Fibroblast of peridontal ligament (primary cell): ENCODE measurements around the gene TMEM260.
"Not testable (repeated sequence)": the region's sequence is repeated elsewhere in the genome, so short reads cannot be mapped to it uniquely, and the experiment has no call there.

Experiments
- DNase-seq: peaks from one replicate; pipeline ENCODE4 v3.0.0-alpha.2; 2010; ENCODE audit errors: extremely low read depth

TMEM260 gene

DNA sequence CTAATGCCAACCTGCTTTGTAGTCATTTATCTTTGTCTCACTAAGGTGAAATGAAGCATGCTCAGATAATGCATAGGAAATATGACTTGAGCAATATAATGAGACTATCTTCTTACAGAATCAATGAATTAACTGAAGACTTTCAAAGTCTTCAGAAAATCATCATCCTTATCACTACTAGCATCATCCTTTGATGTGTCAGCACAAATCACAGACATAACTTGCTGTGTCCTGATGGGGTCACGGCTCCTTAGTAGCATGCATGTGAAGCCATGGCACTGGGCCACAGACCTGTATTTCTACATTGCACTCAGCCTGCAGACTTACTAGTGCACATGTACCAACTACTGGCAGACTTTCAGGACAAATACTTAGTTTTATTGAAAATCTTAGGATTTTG, 18.9 kb downstream of the TMEM260 start:
- no peak for DNase-seq

DNA sequence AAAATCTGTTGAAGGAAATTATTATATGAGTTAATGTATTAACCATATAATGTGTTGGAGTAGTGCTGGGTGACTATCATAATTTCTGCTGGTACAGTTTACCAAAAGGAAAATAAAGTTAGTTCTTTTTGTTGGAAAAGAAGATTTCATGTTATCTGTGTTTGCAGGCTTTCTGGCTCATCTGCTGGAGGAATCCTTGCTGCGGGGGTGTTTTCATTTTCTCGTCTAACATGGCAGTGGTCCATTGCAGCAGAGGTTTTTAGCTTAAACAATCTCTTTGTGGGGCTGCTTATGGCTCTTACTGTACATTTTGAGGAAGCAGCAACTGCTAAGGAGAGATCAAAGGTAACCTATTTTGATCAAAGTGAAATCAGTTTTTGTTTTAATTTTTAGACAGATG, 24.1 kb downstream of the TMEM260 start:
- no peak for DNase-seq

DNA sequence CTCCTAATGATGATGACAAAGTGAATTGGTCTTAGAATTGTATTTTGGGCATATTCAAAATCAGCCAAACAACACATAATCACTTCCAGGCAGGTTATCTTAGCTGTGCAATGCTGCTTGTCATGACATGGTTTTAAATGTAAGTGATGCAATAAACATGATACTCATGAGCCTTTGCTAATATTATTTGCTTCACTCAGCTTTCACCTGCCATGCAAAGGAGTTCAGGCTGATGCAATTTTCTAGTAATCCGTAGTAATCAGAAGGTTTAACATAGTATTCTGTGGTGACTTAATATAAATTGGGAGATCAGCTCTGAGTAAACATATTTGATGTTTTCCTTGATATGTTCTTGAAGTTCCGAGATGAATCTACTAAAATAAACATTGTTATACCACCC, 29.1 kb downstream of the TMEM260 start:
- peak; percentile 27 for DNase-seq

DNA sequence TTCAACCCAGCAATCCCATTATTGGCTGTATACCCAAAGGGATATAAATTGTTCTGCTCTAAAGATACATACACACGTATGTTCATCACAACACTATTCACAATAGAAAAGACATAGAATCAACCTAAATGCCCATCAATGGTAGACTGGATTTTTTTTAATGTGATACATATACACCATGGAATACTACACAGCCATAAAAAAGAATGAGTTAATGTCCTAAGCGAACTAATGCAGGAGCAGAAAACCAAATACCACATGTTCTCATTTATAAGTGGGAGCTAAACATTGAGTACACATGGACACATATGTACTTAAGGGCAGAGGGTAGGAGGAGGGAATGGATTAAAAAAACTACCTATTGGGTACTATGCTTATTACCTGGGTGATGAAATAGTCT, 32.1 kb downstream of the TMEM260 start:
- DNase-seq: not testable (repeated sequence)

DNA sequence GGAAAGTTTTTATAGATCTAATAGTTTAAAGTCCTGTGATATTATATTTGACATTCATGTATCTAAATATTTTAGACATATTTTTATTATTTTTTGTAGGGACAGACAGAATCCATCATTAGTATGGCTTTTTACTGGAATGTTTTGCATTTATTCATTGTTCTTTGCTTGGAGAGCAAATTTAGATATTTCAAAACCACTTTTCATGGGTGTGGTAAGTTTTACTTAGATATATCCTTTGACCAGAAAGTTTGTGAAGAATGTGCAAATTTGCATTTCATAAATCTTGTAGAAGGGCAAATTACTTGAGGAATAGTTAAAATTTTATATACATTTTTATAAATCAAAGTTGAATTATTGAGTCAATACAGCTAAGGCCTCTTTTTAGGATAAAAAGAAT, 37.5 kb downstream of the TMEM260 start:
- DNase-seq: no peak

DNA sequence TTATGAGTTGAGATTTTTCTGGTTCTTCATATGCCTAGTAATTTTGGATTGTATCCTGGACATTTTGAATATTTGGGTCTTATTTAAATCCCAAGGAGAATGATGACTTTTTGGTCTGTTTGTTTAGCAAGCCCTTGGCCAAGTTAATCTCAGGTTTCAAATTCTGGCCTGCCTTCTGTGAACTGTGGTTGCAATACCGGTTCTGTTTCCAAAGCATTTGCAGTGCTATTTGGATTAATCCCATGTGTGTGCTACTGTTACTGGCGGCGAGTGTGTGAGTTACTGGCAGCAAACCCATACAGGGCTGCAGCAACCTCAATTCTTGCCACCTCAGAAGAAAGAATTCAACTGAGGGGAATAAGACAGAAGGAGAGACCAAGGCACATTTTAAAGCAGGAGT, 51.1 kb downstream of the TMEM260 start:
- peak; percentile 89 for DNase-seq

DNA sequence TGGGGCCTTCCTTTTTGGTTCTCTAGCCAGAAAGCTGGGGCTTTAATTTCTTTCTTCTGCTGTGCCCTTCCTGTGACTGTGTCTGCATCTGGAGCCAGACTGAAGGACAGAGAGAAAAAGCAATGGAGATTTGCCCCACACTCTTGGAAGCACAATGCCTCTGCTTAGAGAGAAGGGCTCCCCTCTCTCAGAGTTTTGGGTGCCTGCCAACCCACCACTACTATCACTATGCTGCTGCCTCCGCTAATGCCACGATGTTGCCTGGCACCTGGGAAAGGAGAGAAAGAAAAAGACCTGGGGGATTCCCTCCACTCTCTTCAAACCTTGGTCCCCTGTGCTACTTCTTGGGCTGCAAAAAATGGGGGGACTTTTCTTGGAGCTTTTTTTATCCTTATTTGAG, 52.6 kb downstream of the TMEM260 start:
- DNase-seq: no peak

DNA sequence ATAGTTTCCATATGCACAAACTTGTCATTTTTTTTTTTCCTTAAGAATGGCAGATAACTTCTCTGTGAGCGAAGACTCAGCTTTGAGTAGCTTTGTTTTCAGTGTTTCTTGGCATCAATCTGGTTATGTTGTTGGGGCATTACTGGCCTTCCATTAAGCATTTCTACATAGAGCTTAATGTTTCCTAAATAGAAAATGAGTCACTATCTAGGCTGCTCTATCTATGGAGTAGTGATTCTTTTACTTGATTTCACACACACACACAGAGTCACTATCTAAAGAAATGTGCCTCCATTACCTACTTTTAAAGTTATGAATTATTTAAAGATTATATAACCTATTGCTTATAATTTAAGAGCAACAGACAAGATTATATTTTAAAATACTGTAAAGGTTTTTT, 53.9 kb downstream of the TMEM260 start:
- peak; percentile 3 for DNase-seq

DNA sequence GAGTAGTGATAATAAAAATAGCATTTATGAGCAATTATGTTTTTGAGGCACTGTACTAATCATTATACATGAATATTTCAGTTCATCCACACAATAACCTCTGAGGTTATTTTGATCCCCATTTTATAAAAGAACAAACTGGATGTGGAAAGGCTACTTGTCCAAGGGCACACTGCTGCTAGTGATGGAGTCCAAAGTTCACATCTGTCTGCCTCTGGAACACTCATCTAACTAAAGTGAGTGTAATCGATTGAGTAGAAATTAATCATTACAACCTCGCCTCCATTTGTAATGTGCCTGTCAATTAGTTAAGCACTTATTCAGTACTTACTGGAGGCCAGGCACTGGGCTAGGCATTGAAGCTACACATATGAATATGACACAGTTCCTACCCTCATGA, 55.4 kb downstream of the TMEM260 start:
- DNase-seq: no peak

DNA sequence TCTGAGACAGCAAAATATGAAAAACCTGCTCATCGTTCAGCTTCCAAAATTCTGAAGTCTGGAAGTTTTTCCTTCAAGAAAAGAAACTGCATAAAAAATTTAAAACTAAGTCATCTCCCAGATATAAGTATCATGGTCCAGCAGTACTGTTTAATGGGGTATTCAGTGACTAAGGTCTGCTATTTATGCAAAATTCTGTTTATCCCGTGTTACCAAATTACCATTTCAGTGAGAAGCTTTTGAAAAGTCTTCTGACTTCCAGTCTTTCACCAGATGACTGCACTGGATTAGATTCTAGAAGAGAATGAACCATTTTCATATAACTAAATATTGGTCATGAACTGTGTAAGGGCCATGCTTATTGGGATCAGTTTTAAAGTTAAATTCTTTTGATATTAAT, 67.9 kb downstream of the TMEM260 start:
- DNase-seq: no peak

DNA sequence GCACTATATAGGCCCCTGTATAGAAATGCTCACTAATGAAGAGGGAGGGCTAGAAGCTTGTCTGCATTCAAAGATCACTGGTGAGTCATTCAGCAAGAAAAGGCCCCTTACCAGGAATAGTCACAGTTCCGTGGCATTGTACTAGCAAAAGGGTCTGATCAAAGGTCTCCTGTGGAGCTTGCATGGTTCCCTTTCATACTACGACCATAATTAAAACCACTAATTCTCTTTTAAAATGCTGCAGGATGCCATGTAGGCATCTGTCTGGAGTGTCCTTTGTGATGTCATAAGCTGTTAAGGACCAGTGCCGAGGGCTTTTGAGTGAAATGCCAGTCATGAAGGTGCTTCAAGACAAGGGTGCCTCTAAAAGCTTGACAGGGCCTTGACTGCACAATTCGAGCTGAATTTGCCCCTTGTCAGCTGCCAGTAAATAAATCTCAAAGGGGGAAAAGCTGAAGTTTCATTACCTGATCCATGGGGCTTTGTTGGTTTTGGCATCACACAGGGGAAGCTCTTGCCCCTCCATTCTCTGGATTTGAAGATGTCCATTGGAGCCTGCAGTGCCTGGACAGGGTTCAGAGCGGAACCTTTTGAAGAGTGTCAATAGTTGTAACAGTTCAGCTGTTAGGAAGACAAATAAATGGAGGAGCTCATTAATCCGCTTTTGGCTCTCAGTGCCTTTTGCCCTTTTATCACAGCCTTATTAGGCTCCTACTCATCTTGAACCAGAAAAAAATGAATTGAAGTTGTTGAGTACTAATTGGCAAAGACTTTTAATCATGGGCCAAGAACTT, 69.1 kb downstream of the TMEM260 start:
- DNase-seq: no peak

DNA sequence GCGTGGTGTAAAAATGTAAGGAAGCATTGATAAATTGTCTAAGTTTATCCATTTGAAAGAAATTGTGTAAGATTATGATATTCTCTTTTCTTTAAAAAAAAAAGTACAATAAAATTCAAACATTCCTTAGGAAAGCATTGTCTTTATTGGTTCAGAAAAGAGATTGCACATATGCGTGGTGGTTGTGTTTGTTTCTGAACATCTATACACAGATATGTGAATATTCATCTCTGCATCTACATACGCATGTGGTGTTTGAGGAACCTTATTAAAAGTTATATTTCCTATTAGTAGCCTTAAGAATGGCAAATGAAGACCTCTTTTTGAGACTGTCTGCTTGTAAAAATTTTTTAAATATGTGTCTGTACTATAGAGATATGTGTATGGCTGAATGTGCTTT, 69.8 kb downstream of the TMEM260 start:
- no peak for DNase-seq

DNA sequence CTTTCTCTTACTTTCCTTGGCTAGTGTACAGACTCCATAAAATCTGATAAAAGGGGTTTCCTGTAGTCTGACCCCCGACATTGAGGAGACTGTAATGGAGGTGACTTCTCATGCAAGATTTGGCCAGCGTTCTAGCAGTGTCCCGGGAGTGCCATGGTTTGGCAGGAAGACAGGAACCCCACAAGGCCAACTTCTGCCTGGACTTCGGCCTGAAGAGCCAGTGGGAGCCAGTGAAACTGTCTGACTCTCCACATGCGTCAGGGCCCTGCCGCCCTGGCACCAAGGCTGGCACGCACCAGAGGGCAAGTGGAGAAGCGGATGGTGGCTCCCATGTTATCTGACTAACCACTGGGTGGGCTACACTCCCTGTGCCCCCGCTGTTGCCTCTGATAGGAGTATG, 70.5 kb downstream of the TMEM260 start:
- no peak for DNase-seq

DNA sequence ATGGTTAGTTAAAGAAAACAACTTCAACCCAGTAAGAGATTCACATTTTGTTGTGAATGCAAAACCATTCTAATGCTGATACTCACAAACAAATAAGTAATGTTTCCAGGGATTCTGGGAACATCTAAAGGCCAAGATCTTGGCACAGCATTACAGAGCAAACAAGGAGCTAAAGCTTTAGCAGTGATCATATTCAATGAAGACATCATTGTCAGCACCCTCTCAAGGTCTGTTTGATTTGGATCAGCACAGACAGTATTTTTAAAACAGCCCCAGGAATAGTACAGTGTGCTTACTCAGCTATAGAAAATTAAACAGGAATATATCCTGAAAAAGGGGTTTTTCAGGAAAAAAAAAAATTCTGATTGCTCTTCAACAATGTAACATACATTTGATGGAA, 71.4 kb downstream of the TMEM260 start:
- DNase-seq: no peak

DNA sequence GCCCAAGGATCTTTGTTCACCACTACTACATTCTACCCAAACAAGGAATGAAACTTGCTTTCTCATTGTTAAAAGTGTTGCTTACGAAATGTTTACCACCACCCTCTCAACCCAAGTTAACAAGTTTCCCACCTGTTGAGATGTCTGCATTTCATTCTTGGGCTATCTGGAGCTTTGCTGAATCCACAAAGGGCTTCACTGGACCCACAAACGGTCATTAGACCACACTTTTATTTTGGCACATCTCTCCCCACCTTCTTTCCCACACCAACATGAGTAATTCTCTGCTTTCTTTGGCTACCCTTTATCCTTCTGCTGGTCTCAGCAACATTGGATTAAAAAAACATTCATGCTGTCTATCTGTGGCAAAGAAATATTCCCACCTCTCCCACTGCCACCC, 78.0 kb downstream of the TMEM260 start:
- no peak for DNase-seq

DNA sequence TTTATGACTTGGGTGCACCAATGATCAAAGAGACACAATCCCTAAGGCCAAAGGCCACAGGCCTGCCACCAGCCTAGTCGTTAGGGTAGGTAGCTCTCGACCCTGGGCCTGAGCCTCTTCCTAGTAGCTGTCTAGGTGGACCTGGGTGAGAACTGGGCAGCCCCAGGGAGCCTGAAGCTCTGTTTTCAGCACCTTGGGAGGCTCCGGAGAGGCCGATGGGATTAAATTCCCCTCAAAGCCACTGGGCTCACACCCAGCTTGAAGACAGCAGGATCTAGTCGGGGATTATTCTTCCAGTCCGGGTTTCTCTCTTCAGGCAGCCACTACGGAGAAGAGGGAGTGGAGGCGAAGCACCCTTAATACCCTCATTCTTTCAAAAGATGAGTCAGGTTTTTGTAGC, 79.8 kb downstream of the TMEM260 start:
- no peak for DNase-seq

DNA sequence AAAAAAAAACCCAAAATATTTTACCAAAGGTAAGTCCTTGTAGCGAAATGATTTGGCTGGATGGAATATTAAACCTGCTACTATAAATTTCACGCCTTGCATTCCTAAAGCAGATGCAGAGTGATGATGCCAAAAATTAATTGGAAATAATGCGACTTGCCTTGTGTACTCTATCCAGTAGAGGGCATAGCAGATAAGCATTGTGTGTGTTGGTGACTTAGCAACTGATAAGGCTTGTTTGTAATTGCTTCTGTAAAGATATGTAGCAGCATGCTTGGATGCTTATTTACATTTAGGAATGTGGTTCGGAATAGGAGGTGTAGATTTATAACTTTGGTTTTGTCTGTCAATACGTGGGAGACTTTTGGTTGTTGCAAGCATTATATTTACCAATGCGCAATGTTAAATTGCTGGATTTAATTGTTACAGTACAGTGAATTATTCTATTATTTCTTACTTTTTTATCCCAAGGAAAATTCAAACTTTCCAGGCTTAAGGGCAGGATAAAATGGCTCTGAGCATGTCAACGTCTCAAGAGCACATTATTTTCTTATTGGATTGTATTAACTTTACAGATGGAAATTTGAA, 80.5 kb downstream of the TMEM260 start:
- peak; percentile 58 for DNase-seq

DNA sequence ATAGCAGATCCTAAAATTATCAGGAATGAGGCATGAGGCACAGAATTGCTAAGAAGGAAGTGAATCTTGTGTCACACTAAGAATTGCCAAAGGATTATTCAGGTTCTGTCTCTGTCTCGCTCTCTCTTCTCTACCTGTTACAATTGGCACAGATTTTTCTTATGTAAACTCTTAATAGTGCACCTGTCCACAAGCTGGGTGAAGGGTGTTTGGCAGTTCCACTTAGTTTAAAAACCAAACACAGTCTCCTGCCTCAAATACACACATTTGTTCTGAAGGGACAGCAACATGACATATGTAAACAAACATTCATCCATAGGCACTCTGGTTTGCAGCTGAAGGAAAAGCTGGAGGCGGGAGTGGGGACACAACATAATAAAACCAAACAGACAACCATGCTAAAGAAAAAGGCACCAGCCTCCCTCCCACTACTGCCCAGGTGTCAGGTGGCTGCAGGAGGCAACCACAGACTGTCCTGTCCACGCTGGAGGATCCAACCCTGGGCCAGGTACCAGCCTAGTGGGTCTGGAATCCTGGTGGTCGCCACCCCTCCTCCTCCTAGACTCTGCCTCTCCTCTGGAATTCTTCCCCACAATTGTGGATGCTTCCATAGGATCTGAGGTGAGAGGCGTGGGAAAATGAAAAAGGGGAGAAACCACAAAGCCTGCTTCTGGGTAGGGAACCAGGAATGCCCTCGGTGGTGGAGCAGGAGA, 81.2 kb downstream of the TMEM260 start:
- DNase-seq: no peak

DNA sequence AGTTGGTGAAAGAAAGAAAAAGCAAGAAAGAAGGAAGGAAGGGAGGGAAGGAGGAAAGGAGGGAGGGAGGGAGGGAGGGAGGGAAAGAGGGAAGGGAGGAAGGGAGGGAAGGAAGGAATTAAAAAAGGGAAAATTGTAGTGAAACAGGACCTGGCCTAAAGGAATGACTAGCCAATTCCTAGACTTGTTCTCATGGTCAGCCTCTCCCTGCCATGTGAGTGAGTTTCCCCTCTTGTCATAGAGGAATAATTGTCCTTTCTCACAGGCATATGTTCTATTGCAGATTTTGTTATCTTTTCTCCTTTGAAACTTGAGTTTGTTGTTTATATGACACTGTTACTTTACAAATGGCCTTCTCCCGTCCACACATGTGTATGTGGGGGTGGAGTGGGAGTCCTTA, 81.9 kb downstream of the TMEM260 start:
- DNase-seq: no peak

DNA sequence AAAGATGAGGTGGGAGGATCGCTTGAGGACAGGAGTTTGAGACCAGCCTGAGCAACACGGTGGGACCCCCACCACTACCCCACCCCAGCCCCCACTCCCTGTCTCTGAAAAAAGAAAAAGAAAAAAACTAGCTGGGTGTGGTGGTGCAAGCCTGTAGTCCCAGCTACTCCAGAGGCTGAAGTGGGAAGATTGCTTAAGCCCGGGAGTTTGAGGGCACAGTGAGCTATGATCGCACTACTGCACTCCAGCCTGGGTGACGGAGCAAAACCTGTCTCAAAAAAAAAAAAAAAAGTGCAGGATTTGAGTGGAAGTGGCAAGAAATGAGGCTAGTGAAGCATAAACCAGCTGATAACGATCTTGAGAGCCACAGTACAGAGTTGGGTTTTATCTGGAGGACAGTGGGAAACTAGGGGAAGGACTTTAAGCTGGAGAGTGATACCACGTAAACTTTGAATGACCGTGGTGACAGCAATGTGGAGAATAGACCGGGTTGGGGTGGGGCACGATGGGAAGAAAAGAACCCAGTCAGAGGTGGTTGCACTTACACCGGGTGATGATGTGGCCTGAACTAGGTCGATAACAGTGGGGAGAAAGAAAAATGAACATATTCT, 85.3 kb downstream of the TMEM260 start:
- DNase-seq: no peak

DNA sequence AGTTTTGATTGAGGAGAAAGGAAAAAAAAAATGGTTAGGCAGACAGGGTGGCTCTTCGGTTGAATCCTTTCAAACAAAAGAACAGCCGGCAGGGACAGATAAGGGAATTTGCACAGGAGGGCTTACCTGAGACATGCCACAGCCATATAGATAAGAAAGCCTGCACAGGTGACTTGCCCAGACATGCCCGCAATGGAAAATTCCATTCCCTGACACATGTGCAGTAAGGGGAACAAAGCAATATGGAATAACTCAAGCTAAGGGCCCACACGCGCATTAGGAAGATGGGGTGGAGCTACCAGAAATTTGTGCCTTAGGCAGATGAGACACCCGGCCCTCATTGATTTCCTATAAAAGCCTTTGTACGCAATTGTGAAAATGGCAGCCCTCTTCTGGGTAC, 86.7 kb downstream of the TMEM260 start:
- no peak for DNase-seq

DNA sequence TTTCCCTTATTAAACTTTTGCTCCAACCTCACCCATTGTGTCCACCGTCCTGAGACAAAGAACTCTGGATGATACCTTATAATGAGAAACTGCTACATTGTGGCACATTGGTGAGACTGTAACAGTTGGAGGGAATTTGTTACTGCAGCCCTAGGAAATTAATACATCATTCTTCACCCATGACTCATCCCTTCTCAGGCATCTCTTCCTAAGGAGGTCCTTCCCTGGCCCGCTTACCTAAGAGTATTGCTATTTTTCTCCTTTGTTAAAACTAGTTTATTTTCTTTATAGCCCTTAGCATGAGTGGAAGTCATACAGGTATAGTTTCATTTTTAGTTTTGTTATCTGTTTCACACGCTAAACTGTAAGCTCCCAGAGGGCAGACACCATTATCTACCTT, 87.1 kb downstream of the TMEM260 start:
- peak; percentile 11 for DNase-seq

DNA sequence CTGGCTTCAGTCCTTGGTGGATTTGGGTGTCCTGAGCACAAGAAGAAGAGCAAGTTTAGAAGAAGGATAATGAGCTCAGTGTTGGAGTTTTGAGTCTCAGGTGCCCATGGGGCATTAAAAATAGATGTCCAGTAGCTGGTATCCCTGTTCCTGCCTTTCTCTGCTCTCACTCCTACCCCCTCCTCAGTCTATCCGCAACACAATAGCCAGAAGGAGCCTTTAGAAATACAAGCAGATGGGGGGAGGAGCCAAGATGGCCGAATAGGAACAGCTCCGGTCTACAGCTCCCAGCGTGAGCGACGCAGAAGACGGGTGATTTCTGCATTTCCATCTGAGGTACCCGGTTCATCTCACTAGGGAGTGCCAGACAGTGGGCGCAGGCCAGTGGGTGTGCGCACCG, 87.7 kb downstream of the TMEM260 start:
- not testable (repeated sequence) for DNase-seq
